Uterus (tissue), 4 donors: Measurements from ENCODE around the gene OCIAD2. TPM values are rescaled to one million over a fixed set of nuclear protein-coding genes. Genes with fewer than 3 reads are reported as not detected.

ENCODE experiments used
- DNase-seq, 2 donors: peaks; one replicate each; pipeline ENCODE4 v3.0.0-alpha.2; 2019 to 2020
- H3K27ac ChIP-seq, 2 donors: fragments of 200-600 bp; sonication (generic); 1 replicate in 1 of 2; 2 replicates in 1 of 2; pipeline ENCODE4 v1.5.1; 2016 to 2018
- H3K27me3 ChIP-seq, 2 donors: fragments of 200-600 bp; sonication (generic); one replicate each; pipeline ENCODE4 v1.5.1; 2018 to 2019; ENCODE audit warnings: control low read depth in 1 of 2
- H3K36me3 ChIP-seq, 2 donors: fragments of 200-600 bp; sonication (generic); one replicate each; pipeline ENCODE4 v1.5.1; 2019; ENCODE audit warnings: control low read depth in 1 of 2
- H3K4me1 ChIP-seq, 2 donors: fragments of 200-600 bp; sonication (generic); one replicate each; pipeline ENCODE4 v1.5.1; 2018 to 2019; ENCODE audit warnings: control low read depth in 1 of 2
- H3K4me3 ChIP-seq, 2 donors: fragments of 200-600 bp; sonication (generic); 1 replicate in 1 of 2; 2 replicates in 1 of 2; pipeline ENCODE4 v1.5.1; 2018 to 2019; ENCODE audit warnings: mild to moderate bottlenecking in 1 of 2
- H3K9me3 ChIP-seq, 2 donors: fragments of 200-600 bp; sonication (generic); one replicate each; pipeline ENCODE4 v1.5.1; 2019; ENCODE audit warnings: control low read depth in 1 of 2
- POLR2A ChIP-seq, 2 donors: fragments of 450-650 bp; IDR thresholded peaks; one replicate each; pipeline ENCODE4 v1.6.1; 2016; ENCODE audit warnings: antibody characterized with exemption in 2 of 2, mild to moderate bottlenecking in 1 of 2, moderate library complexity in 1 of 2
- intact Hi-C: fragments of 100-400 bp; cut with DNase I; formaldehyde crosslinking; loops from one replicate; pipeline ENCODE4 v1.15.1; 2023; ENCODE audit warnings: low total_unique reads
- small RNA-seq: library from RNA; depleted of rRNA; stranded (forward); fragments of <200 nt; gene quantifications from one replicate; pipeline ENCODE3, GENCODE V24; 2016
- total RNA-seq, 4 donors: library from RNA; depleted of rRNA in 3 of 4; stranded (reverse); fragments of >200 nt in 3 of 4; gene quantifications; one replicate each; pipeline versions ENCODE4 v1.1.0 to v1.2.4, GENCODE V29; 2014 to 2023
- TF ChIP-seq, protein P1 (sequence below), 4 experiments: fragments of 200-600 bp in 2 of 4; fragments of 450-650 bp in 2 of 4; sonication (generic) in 2 of 4; IDR thresholded peaks; one replicate each; pipeline ENCODE4 v1.5.1; 2016 to 2019; ENCODE audit warnings: antibody characterized with exemption in 4 of 4, mild to moderate bottlenecking in 2 of 4, moderate library complexity in 1 of 4
- donor health status: DM: yes; HTN: yes; CAD: no.

OCIAD2 gene
- total RNA-seq, 4 donors from 2014 or later, result 0.88 to 17.0 (median 6.2) TPM

DNA sequence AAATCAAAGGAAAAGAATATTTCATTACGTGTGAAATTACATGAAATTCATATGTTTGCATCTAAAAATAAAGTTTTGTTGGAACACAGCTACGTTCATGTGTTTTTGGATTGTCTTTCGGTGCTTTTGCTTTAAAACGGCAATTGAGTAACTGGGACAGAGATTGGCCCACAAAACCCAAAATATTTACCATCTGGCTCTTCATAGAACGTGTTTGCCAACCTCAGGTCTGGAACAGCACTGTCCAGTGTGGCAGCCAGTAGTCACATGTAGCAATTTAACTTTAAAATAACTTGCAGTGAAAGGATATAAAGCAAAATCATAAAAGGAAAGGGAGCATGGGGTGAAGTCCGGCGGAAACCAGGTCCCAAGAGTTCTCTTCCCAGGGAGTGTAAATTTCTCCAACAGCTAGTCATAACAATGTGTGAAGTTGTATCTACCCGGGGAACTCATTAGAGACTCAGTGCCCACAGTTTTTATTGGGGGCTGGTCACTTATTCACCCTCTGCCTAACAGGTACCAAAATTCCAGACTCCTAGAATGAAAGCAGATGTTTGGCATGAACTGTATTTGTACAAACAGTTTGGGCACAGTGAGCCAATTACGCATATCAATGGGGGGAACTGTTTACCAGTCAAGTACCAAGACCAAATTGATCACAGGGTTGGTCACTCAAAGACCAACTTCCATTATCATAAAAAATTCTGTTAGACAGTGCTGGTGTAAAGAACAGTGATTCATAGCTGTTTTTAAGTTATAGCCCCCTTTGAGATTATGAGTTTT is 65.3 kb downstream of the OCIAD2 start:
- intact Hi-C loops, result no loop called here
- H3K36me3 ChIP-seq, result no peaks in the 10 kb centered on the region
- no peak for DNase-seq

DNA sequence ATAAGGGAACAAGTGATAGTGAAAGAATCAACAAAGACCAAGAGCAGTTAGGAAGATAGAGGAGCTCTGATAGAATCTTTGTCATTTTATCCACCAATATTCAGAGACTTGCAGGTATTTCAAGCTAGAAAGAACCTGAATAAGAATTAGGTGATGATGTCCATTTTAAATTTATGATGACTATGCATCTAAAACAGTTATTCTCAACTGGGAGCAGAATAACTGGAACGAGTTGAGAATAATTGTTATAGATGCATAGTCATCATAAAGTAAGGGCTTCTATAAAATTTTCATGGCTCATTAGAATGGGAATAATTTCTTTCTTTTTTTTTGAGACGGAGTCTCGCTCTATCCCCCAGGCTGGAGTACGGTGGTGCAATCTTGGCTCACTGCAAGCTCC is 69.9 kb downstream of the OCIAD2 start:
- no peak overlapping the region for H3K4me3 ChIP-seq
- no peaks in the 10 kb centered on the region for H3K9me3 ChIP-seq
- TF ChIP-seq POLR2A (IDR thresholded peaks at IDR 0.05), result no peak
- TF ChIP-seq, protein P1, sequence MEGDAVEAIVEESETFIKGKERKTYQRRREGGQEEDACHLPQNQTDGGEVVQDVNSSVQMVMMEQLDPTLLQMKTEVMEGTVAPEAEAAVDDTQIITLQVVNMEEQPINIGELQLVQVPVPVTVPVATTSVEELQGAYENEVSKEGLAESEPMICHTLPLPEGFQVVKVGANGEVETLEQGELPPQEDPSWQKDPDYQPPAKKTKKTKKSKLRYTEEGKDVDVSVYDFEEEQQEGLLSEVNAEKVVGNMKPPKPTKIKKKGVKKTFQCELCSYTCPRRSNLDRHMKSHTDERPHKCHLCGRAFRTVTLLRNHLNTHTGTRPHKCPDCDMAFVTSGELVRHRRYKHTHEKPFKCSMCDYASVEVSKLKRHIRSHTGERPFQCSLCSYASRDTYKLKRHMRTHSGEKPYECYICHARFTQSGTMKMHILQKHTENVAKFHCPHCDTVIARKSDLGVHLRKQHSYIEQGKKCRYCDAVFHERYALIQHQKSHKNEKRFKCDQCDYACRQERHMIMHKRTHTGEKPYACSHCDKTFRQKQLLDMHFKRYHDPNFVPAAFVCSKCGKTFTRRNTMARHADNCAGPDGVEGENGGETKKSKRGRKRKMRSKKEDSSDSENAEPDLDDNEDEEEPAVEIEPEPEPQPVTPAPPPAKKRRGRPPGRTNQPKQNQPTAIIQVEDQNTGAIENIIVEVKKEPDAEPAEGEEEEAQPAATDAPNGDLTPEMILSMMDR (IDR thresholded peaks at IDR 0.05), result no peak
- no peaks in the 10 kb centered on the region for H3K27me3 ChIP-seq
- H3K4me1 ChIP-seq, result no peaks in the 10 kb centered on the region
- H3K36me3 ChIP-seq, result no peaks in the 10 kb centered on the region
- no peak overlapping the region for H3K27ac ChIP-seq
- intact Hi-C loops, result no loop called here
- DNase-seq, result no peak

More for the DNA sequence above, 65.3 kb downstream of the OCIAD2 start:
- H3K27ac ChIP-seq, result no peak overlapping the region
- no peaks in the 10 kb centered on the region for H3K9me3 ChIP-seq
- no peaks in the 10 kb centered on the region for H3K27me3 ChIP-seq
- no peak overlapping the region for H3K4me3 ChIP-seq
- TF ChIP-seq, protein P1 (IDR thresholded peaks at IDR 0.05), result no peak
- no peaks in the 10 kb centered on the region for H3K4me1 ChIP-seq

Small RNA genes within 50 kb of the gene (small RNA-seq; reads per million reads assigned to genes)
- gene AC020593.1, result not detected
- not detected for gene RNU6-158P

Other genes starting within 250 kb of the OCIAD2 start
- gene FRYL, start 126.5 kb downstream of the OCIAD2 start, total RNA-seq, result 100 to 1,000 TPM in 2 of 4 donors, 10 to 100 TPM in 2; 62.5 to 119 (median 98.8) TPM
- gene OCIAD1, start 75.7 kb downstream of the OCIAD2 start, total RNA-seq, result 100 to 1,000 TPM; 127 to 683 (median 166) TPM
- gene CWH43, start 79.5 kb upstream of the OCIAD2 start, total RNA-seq, result 1 to 10 TPM in 1 of 4 donors, under 1 TPM in 1, not detected in 2; 0.29 to 3.7 TPM